DOHH2 (cell line): ENCODE results near the gene COLEC12.

Experiments
- H3F3A ChIP-seq: fragments of 200-600 bp; sonication (generic), shearing (Covaris generic); 2 replicates; pipeline ENCODE4 v1.6.0; 2016; ENCODE audit warnings: antibody characterized with exemption, mild to moderate bottlenecking; ENCODE audit not compliant: control insufficient read depth, insufficient read depth
- H3K27ac ChIP-seq: fragments of 200-600 bp; sonication (generic); 2 replicates; pipeline ENCODE4 v1.5.1; 2014; ENCODE audit warnings: low read depth, mild to moderate bottlenecking, low read length, moderate library complexity
- H3K27me3 ChIP-seq: fragments of 200-600 bp; sonication (generic); 2 replicates; pipeline ENCODE4 v1.6.1; 2014; ENCODE audit warnings: mild to moderate bottlenecking, low read length, mixed read lengths; ENCODE audit not compliant: control insufficient read depth
- H3K36me3 ChIP-seq: fragments of 200-600 bp; sonication (generic); 2 replicates; pipeline ENCODE4 v1.6.1; 2014; ENCODE audit warnings: mild to moderate bottlenecking, low read length, moderate library complexity, mixed read lengths; ENCODE audit not compliant: control insufficient read depth
- H3K4me1 ChIP-seq: fragments of 200-600 bp; sonication (generic); 2 replicates; pipeline ENCODE4 v1.6.1; 2014; ENCODE audit warnings: mild to moderate bottlenecking, low read length, mixed read lengths; ENCODE audit not compliant: control insufficient read depth
- H3K4me2 ChIP-seq: fragments of 200-600 bp; sonication (generic); 2 replicates; pipeline ENCODE4 v1.6.0; 2014; ENCODE audit warnings: mild to moderate bottlenecking, low read length, moderate library complexity
- H3K4me3 ChIP-seq: fragments of 200-600 bp; sonication (generic); 2 replicates; pipeline ENCODE4 v1.5.1; 2014; ENCODE audit warnings: mild to moderate bottlenecking, low read length, mixed read lengths
- H3K79me2 ChIP-seq: fragments of 200-600 bp; sonication (generic); 2 replicates; pipeline ENCODE4 v1.6.1; 2014; ENCODE audit warnings: mild to moderate bottlenecking, low read length, mixed read lengths; ENCODE audit not compliant: control insufficient read depth
- H3K9me2 ChIP-seq: fragments of 200-600 bp; sonication (generic); replicated peaks from 2 replicates; pipeline ENCODE4 v1.6.1; 2014; ENCODE audit warnings: mild to moderate bottlenecking, low read length, mixed read lengths; ENCODE audit not compliant: control insufficient read depth
- H3K9me3 ChIP-seq: fragments of 200-600 bp; sonication (generic); 2 replicates; pipeline ENCODE4 v1.6.1; 2014; ENCODE audit warnings: antibody characterized with exemption, low read length, mixed read lengths; ENCODE audit not compliant: control insufficient read depth, insufficient read depth
- H4K20me1 ChIP-seq: fragments of 200-600 bp; sonication (generic); 2 replicates; pipeline ENCODE4 v1.6.0; 2014; ENCODE audit warnings: low read depth, mild to moderate bottlenecking, antibody characterized with exemption, low read length, moderate library complexity; ENCODE audit not compliant: control insufficient read depth, insufficient read depth
- EZH2phosphoT487 ChIP-seq: fragments of 200-600 bp; sonication (generic); IDR thresholded peaks from 2 replicates; pipeline ENCODE4 v1.6.1; 2017; ENCODE audit warnings: borderline replicate concordance, mild to moderate bottlenecking, antibody characterized with exemption, low read length, moderate library complexity, mixed read lengths
- TF ChIP-seq, protein P1 (sequence below): fragments of 200-600 bp; sonication (generic); IDR thresholded peaks from one replicate; pipeline ENCODE4 v1.5.1; 2014; ENCODE audit warnings: antibody characterized with exemption, mild to moderate bottlenecking, low read depth, low read length; ENCODE audit not compliant: poor library complexity, severe bottlenecking

COLEC12 gene

DNA sequence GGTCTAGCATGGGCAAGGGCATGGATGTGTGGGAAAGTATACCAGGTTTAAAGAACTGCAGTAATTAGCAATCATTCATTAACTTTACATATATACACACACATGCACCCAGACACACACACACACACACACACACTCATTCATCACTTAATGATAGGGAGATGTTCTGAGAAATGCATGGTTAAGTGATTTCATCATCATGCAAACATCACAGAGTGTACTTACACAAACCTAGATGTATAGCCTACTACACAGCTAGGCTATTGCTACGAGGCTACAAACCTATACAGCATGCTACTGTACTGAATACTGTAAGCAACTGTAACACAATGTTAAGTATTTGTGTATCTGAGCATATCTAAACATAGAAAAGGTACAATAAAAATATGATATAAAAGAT, 83.6 kb downstream of the COLEC12 start:
- Histone ChIP-seq H3K27ac (no peak overlapping the region), H3K79me2 (no peaks in the 10 kb centered on the region), H4K20me1 (no peaks in the 10 kb centered on the region), H3K4me2 (no peak overlapping the region), H3K27me3 (no peaks in the 10 kb centered on the region), H3K9me2 (no peaks in the 10 kb centered on the region), H3K4me1 (no peaks in the 10 kb centered on the region), H3K36me3 (no peaks in the 10 kb centered on the region), H3K9me3 (no peaks in the 10 kb centered on the region), H3K4me3 (no peak overlapping the region), H3F3A (no peaks in the 10 kb centered on the region)
- TF ChIP-seq EZH2phosphoT487, result no peak
- TF ChIP-seq, protein P1, sequence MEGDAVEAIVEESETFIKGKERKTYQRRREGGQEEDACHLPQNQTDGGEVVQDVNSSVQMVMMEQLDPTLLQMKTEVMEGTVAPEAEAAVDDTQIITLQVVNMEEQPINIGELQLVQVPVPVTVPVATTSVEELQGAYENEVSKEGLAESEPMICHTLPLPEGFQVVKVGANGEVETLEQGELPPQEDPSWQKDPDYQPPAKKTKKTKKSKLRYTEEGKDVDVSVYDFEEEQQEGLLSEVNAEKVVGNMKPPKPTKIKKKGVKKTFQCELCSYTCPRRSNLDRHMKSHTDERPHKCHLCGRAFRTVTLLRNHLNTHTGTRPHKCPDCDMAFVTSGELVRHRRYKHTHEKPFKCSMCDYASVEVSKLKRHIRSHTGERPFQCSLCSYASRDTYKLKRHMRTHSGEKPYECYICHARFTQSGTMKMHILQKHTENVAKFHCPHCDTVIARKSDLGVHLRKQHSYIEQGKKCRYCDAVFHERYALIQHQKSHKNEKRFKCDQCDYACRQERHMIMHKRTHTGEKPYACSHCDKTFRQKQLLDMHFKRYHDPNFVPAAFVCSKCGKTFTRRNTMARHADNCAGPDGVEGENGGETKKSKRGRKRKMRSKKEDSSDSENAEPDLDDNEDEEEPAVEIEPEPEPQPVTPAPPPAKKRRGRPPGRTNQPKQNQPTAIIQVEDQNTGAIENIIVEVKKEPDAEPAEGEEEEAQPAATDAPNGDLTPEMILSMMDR, result no peak

DNA sequence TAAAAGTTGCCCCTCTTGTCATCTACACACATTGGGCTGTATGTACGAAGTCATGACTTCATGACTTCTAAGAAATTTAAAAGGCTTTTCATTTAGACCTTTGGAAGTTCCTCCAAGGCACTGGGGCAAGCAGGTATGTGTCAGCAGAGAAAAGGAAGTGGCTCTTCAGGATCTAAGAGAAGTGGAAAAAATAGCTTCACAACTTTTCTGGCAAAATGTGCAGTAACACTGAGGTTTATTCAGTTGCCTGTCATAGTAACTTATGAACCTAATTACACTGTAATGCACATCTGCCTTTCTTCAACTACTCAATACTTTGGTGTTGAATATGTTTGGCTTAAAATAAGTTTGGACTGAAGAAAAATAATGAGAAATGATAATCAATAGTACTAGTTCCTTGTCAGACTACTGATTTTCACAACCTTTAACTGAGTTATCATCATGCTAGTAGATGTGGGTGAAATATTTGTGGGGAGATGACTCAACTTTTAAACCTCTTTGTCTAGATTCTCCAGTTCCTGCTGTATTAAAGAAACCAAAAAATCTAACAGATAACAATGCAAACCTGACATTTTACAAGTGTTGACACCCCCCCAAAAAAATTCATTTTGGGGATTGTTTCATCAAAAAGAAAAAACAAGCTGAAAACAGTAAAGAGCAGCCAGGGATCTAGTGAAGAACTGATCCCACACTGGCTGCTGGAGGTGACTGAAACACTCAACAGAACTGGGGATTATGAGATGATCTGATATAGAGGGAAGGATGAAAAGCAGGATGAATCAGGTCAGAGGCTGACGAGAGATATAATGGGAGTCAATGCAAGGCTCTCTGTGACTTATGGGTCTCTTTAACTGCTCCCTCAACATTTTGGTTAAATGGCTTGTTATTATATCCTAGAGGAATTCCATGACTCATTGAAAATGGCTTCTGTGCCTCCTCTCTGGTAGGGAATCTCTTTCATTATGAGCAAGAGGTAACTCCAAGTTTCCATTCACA, 84.6 kb downstream of the COLEC12 start:
- Histone ChIP-seq H3K4me1 (no peaks in the 10 kb centered on the region), H3K79me2 (no peaks in the 10 kb centered on the region), H3K9me2 (no peaks in the 10 kb centered on the region), H3K4me2 (no peak overlapping the region), H3K36me3 (no peaks in the 10 kb centered on the region), H3K27ac (no peak overlapping the region), H3K9me3 (no peaks in the 10 kb centered on the region), H4K20me1 (no peaks in the 10 kb centered on the region), H3K27me3 (no peaks in the 10 kb centered on the region), H3F3A (no peaks in the 10 kb centered on the region), H3K4me3 (no peak overlapping the region)
- TF ChIP-seq, protein P1, result no peak
- TF ChIP-seq EZH2phosphoT487, result no peak

DNA sequence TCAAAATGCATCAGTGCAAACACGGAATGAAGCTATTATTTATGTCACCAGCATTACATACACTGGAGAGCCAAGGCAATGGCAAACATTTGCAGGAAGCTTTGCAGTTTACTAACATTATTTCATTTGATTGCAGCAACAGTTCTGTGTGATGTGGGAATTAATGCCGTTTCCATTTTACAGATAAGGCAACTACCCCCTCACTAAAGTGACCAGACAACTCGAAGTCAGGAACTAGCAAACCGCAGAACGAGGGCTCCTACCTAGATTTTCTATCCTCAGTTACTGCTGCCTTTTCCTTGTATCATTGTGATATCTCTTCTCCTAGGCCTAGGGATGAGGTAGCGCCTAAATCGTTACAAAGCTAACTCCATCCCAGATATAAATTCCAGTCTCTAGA, 85.5 kb downstream of the COLEC12 start:
- no peaks in the 10 kb centered on the region for H3K9me2 ChIP-seq
- no peak for TF ChIP-seq EZH2phosphoT487
- TF ChIP-seq, protein P1, result no peak
- no peaks in the 10 kb centered on the region for H3K79me2 ChIP-seq
- no peaks in the 10 kb centered on the region for H3K27me3 ChIP-seq
- H3F3A ChIP-seq, result no peaks in the 10 kb centered on the region
- no peaks in the 10 kb centered on the region for H3K9me3 ChIP-seq
- no peaks in the 10 kb centered on the region for H3K36me3 ChIP-seq
- no peak overlapping the region for H3K27ac ChIP-seq
- no peaks in the 10 kb centered on the region for H3K4me1 ChIP-seq
- no peak overlapping the region for H3K4me2 ChIP-seq
- no peaks in the 10 kb centered on the region for H4K20me1 ChIP-seq
- H3K4me3 ChIP-seq, result no peak overlapping the region
